Measurements from ENCODE around the gene RBM47.

The RBM47 gene

GRCh38 chr4:40587826-40588225 is 41.8 kb downstream of the RBM47 start:
- no peaks in the 10 kb centered on the region for H3F3A ChIP-seq (ENCODE audit: low read depth)
- H3K4me3 ChIP-seq (ENCODE audit: low read length, poor library complexity, severe bottlenecking): no peak overlapping the region
- H3K4me2 ChIP-seq (ENCODE audit: low read depth, low read length, poor library complexity, severe bottlenecking): no peak overlapping the region

GRCh38 chr4:40587351-40587750 is 42.3 kb downstream of the RBM47 start:
- Histone ChIP-seq H3K4me1 (ENCODE audit: insufficient read depth, low read length, poor library complexity, severe bottlenecking) (no peaks in the 10 kb centered on the region), H3K9me2 (replicated peaks; ENCODE audit: low read depth, low read length) (no peaks in the 10 kb centered on the region), H3F3A (ENCODE audit: low read depth) (no peaks in the 10 kb centered on the region), H3K4me2 (ENCODE audit: low read depth, low read length, poor library complexity, severe bottlenecking) (no peak overlapping the region), H4K20me1 (ENCODE audit: insufficient read depth, low read length, poor library complexity, severe bottlenecking) (no peaks in the 10 kb centered on the region), H3K36me3 (ENCODE audit: insufficient read depth, low read length) (no peaks in the 10 kb centered on the region), H3K27me3 (ENCODE audit: insufficient read depth, low read length, poor library complexity, severe bottlenecking) (no peaks in the 10 kb centered on the region), H2AFZ (ENCODE audit: low read length) (no peak overlapping the region), H3K4me3 (ENCODE audit: low read length, poor library complexity, severe bottlenecking) (no peak overlapping the region), H3K9me3 (ENCODE audit: insufficient read depth, low read depth, low read length) (no peaks in the 10 kb centered on the region), H3K9ac (ENCODE audit: low read depth, low read length, poor library complexity, severe bottlenecking) (no peak overlapping the region), H3K79me2 (ENCODE audit: insufficient read depth, low read length) (no peaks in the 10 kb centered on the region)
- TF ChIP-seq CTCF (conservative IDR thresholded peaks at IDR 0.05; ENCODE audit: low read length) (no peak), EZH2phosphoT487 (IDR thresholded peaks at IDR 0.05; ENCODE audit: borderline replicate concordance) (no peak)

More at GRCh38 chr4:40587826-40588225, 41.8 kb downstream of the RBM47 start:
- H3K36me3 ChIP-seq (ENCODE audit: insufficient read depth, low read length): no peaks in the 10 kb centered on the region
- no peaks in the 10 kb centered on the region for H3K79me2 ChIP-seq (ENCODE audit: insufficient read depth, low read length)
- no peaks in the 10 kb centered on the region for H3K9me3 ChIP-seq (ENCODE audit: insufficient read depth, low read depth, low read length)
- H3K27me3 ChIP-seq (ENCODE audit: insufficient read depth, low read length, poor library complexity, severe bottlenecking): no peaks in the 10 kb centered on the region
- H3K4me1 ChIP-seq (ENCODE audit: insufficient read depth, low read length, poor library complexity, severe bottlenecking): no peaks in the 10 kb centered on the region
- H3K9me2 ChIP-seq (replicated peaks; ENCODE audit: low read depth, low read length): no peaks in the 10 kb centered on the region
- no peak overlapping the region for H2AFZ ChIP-seq (ENCODE audit: low read length)
- H3K9ac ChIP-seq (ENCODE audit: low read depth, low read length, poor library complexity, severe bottlenecking): no peak overlapping the region
- no peaks in the 10 kb centered on the region for H4K20me1 ChIP-seq (ENCODE audit: insufficient read depth, low read length, poor library complexity, severe bottlenecking)
- TF ChIP-seq EZH2phosphoT487 (IDR thresholded peaks at IDR 0.05; ENCODE audit: borderline replicate concordance): no peak
- no peak for TF ChIP-seq CTCF (conservative IDR thresholded peaks at IDR 0.05; ENCODE audit: low read length)

GRCh38 chr4:40586729-40587128 is 42.9 kb downstream of the RBM47 start:
- no peak overlapping the region for H3K9ac ChIP-seq (ENCODE audit: low read depth, low read length, poor library complexity, severe bottlenecking)

More at GRCh38 chr4:40586729-40587128, 42.9 kb downstream of the RBM47 start:
- H3K4me1 ChIP-seq (ENCODE audit: insufficient read depth, low read length, poor library complexity, severe bottlenecking): no peaks in the 10 kb centered on the region
- H3K9me2 ChIP-seq (replicated peaks; ENCODE audit: low read depth, low read length): no peaks in the 10 kb centered on the region
- H3K36me3 ChIP-seq (ENCODE audit: insufficient read depth, low read length): no peaks in the 10 kb centered on the region
- no peaks in the 10 kb centered on the region for H3K79me2 ChIP-seq (ENCODE audit: insufficient read depth, low read length)
- H3F3A ChIP-seq (ENCODE audit: low read depth): no peaks in the 10 kb centered on the region
- no peaks in the 10 kb centered on the region for H3K27me3 ChIP-seq (ENCODE audit: insufficient read depth, low read length, poor library complexity, severe bottlenecking)
- no peak overlapping the region for H2AFZ ChIP-seq (ENCODE audit: low read length)
- no peak overlapping the region for H3K4me2 ChIP-seq (ENCODE audit: low read depth, low read length, poor library complexity, severe bottlenecking)
- H3K4me3 ChIP-seq (ENCODE audit: low read length, poor library complexity, severe bottlenecking): no peak overlapping the region
- no peaks in the 10 kb centered on the region for H3K9me3 ChIP-seq (ENCODE audit: insufficient read depth, low read depth, low read length)
- no peak for TF ChIP-seq EZH2phosphoT487 (IDR thresholded peaks at IDR 0.05; ENCODE audit: borderline replicate concordance)
- TF ChIP-seq CTCF (conservative IDR thresholded peaks at IDR 0.05; ENCODE audit: low read length): no peak
- no peaks in the 10 kb centered on the region for H4K20me1 ChIP-seq (ENCODE audit: insufficient read depth, low read length, poor library complexity, severe bottlenecking)

All from Loucy (cell line).